H1 (cell line): ENCODE data around the gene MR1. TPM values are rescaled to one million over a fixed set of nuclear protein-coding genes. Genes with fewer than 3 reads are reported as not detected.

Experiments
- BRCA1 ChIP-seq: IDR thresholded peaks from 2 replicates; pipeline ENCODE4 v1.6.1; 2012; ENCODE audit warnings: low read depth, low read length, improper control_type of control experiment
- CBX5 ChIP-seq: fragments of 300-800, 300-1000 bp; sonication (generic); IDR thresholded peaks from 2 replicates; pipeline ENCODE4 v1.7.1; 2016; ENCODE audit warnings: antibody characterized with exemption, low read length, low read depth
- CHD2 ChIP-seq: IDR thresholded peaks from 2 replicates; pipeline ENCODE4 v1.6.1; 2012; ENCODE audit warnings: low read length, improper control_type of control experiment
- CREB1 ChIP-seq: IDR thresholded peaks from 2 replicates; pipeline ENCODE4 v1.6.1; 2012; ENCODE audit warnings: inconsistent platforms
- FOSL1 ChIP-seq: IDR thresholded peaks from 2 replicates; pipeline ENCODE4 v1.6.1; 2011; ENCODE audit warnings: mild to moderate bottlenecking, low read depth, low read length, moderate library complexity; ENCODE audit not compliant: insufficient read depth
- GTF2F1 ChIP-seq: IDR thresholded peaks from 2 replicates; pipeline ENCODE4 v1.6.1; 2012; ENCODE audit warnings: low read depth, low read length, improper control_type of control experiment, borderline replicate concordance
- KDM4A ChIP-seq: IDR thresholded peaks from one replicate; pipeline ENCODE4 v1.7.1; 2012; ENCODE audit warnings: low read depth, mild to moderate bottlenecking, moderate library complexity, low read length, inconsistent platforms; ENCODE audit not compliant: severe bottlenecking
- MAFK ChIP-seq: IDR thresholded peaks from 2 replicates; pipeline ENCODE4 v1.6.1; 2012; ENCODE audit warnings: low read depth, mild to moderate bottlenecking, improper control_type of control experiment, low read length
- NANOG ChIP-seq: IDR thresholded peaks from 2 replicates; pipeline ENCODE4 v1.6.1; 2011; ENCODE audit warnings: low read length, low read depth, mild to moderate bottlenecking, inconsistent platforms; ENCODE audit not compliant: insufficient read depth, poor library complexity, severe bottlenecking
- POLR2A ChIP-seq, 2 experiments: IDR thresholded peaks; 1 replicate in 1 of 2; 2 replicates in 1 of 2; pipeline ENCODE4 v1.6.1; 2011; ENCODE audit warnings: low read depth in 2 of 2, low read length in 2 of 2, mild to moderate bottlenecking in 2 of 2; ENCODE audit errors: control extremely low read depth in 1 of 2
- POLR2AphosphoS5 ChIP-seq: IDR thresholded peaks from 2 replicates; pipeline ENCODE4 v1.6.1; 2011; ENCODE audit warnings: low read depth, low read length
- RBBP5 ChIP-seq: IDR thresholded peaks from 2 replicates; pipeline ENCODE4 v1.7.1; 2012; ENCODE audit warnings: low read depth, mild to moderate bottlenecking, inconsistent platforms, low read length, moderate library complexity, borderline replicate concordance
- SP1 ChIP-seq: IDR thresholded peaks from 2 replicates; pipeline ENCODE4 v1.6.1; 2011; ENCODE audit warnings: low read depth, low read length
- SP2 ChIP-seq: IDR thresholded peaks from 2 replicates; pipeline ENCODE4 v1.6.1; 2012; ENCODE audit warnings: mild to moderate bottlenecking, low read length, inconsistent platforms
- TAF1 ChIP-seq: IDR thresholded peaks from 2 replicates; pipeline ENCODE4 v1.6.1; 2011; ENCODE audit warnings: mild to moderate bottlenecking, low read depth, low read length
- TAF7 ChIP-seq: optimal IDR thresholded peaks from 2 replicates; pipeline ENCODE3; 2011; ENCODE audit warnings: low read depth, mild to moderate bottlenecking, inconsistent platforms, low read length, moderate library complexity, borderline replicate concordance
- TBP ChIP-seq: IDR thresholded peaks from 2 replicates; pipeline ENCODE4 v1.6.1; 2011; ENCODE audit warnings: low read depth, low read length, improper control_type of control experiment
- YY1 ChIP-seq: IDR thresholded peaks from 2 replicates; pipeline ENCODE4 v1.6.1; 2011; ENCODE audit warnings: low read depth, mild to moderate bottlenecking, low read length
- polyA plus RNA-seq, 7 experiments: library from polyadenylated mRNA; depleted of rRNA in 3 of 7; stranded (reverse) in 5 of 7; unstranded in 2 of 7; fragments of >200 nt in 5 of 7; fragments of 200-250 nt in 2 of 7; gene quantifications; 1 replicate in 5 of 7; 2 replicates in 1 of 7; 4 replicates in 1 of 7; pipeline versions ENCODE4 v1.2.1 to v1.2.3, GENCODE V29; 2011 to 2013; ENCODE audit warnings: missing spikeins in 2 of 7, mixed read lengths in 2 of 7
- total RNA-seq: library from RNA; stranded (reverse); fragmentation: NEBNext Ultra II Directional; extraction: Animal tissue kit (Norgen Biotek cat#: 25700); gene quantifications from 2 replicates; pipeline ENCODE4 v1.2.1, GENCODE V29; 2021
- TF ChIP-seq, protein P1 (sequence below): IDR thresholded peaks from 2 replicates; pipeline ENCODE4 v1.6.1; 2012; ENCODE audit warnings: low read length, inconsistent platforms
- TF ChIP-seq, protein P2 (sequence below): IDR thresholded peaks from 2 replicates; pipeline ENCODE4 v1.6.1; 2012; ENCODE audit warnings: inconsistent platforms
- TF ChIP-seq, protein P3 (sequence below): IDR thresholded peaks from 2 replicates; pipeline ENCODE4 v1.6.1; 2011; ENCODE audit warnings: low read length, improper control_type of control experiment

MR1 gene
- total and polyA plus RNA-seq, 2 of the 8 experiments (the other 6 are each of a cell fraction or from before 2014, with no cell fraction given): 0.09 TPM; not detected in 1

DNA sequence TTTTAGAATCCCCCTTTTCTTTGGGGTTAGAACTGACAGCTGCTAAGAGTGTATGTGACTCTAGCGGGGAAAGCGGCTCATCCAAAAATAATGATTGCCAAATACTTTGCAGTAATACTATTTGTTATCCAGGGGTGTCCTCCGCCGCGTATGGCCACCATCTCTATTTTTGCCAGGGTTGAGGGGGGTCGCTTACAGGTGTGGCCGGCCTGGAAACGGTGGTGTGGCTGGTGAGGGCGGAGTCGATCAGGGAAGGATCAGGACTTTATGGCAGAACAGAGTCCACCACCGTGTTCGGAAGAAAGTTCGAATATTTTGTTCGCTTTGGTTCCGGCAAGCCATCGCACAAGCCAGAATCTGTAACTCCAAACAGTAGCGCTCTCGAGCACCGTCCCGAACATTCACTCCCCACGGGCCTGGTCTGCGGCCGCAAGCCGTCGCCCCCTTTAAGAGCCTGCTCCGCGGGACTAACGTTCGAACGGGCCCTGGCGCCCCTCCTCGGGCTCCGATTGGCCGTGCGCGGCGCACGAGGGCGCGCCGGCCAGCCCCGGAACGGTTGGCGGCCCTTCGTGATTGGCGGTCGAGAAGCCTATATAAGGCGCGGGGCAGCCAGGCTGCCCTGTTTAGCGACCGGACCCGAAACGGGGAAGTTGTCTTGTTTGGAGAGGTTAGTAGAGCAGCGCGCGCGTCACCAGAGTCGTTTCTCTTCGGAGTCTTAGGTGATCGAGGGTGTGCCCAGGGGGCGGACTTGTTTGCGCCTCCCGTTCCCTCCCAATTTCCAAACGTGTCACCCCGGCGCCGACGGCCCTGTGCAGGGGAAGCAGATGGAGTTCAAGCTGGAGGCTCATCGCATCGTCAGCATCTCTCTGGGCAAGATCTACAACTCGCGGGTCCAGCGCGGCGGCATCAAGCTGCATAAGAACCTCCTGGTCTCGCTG is 54.6 kb downstream of the MR1 start, which contains the start of gene IER5 (continued):
- TF ChIP-seq TAF7 (peak; percentile 97), CREB1 (peak; percentile 36), CBX5 (no peak), POLR2AphosphoS5 (peak; percentile 97), SP2 (no peak), FOSL1 (no peak), SP1 (peak; percentile 74), GTF2F1 (peak; percentile 94), TAF1 (peak; percentile 98), CHD2 (no peak), NANOG (peak; percentile 47), RBBP5 (peak; percentile 14; the same call in 1 of the 2 replicates), TBP (peak; percentile 98), BRCA1 (no peak), POLR2A (IDR thresholded peaks at IDR 0.05; ENCODE audit: control extremely low read depth in 1 of 2, low read depth in 2 of 2, low read length in 2 of 2) (peak; percentile 99), MAFK (no peak), YY1 (0 out of 2 replicates have a peak, but pooled peaks have one; percentile 15), KDM4A (peak; percentile 52)
- TF ChIP-seq, protein P1, sequence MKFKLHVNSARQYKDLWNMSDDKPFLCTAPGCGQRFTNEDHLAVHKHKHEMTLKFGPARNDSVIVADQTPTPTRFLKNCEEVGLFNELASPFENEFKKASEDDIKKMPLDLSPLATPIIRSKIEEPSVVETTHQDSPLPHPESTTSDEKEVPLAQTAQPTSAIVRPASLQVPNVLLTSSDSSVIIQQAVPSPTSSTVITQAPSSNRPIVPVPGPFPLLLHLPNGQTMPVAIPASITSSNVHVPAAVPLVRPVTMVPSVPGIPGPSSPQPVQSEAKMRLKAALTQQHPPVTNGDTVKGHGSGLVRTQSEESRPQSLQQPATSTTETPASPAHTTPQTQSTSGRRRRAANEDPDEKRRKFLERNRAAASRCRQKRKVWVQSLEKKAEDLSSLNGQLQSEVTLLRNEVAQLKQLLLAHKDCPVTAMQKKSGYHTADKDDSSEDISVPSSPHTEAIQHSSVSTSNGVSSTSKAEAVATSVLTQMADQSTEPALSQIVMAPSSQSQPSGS: 0 out of 2 replicates have a peak, but pooled peaks have one; percentile 74
- TF ChIP-seq, protein P2, sequence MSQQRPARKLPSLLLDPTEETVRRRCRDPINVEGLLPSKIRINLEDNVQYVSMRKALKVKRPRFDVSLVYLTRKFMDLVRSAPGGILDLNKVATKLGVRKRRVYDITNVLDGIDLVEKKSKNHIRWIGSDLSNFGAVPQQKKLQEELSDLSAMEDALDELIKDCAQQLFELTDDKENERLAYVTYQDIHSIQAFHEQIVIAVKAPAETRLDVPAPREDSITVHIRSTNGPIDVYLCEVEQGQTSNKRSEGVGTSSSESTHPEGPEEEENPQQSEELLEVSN: peak; percentile 88
- TF ChIP-seq, protein P3, sequence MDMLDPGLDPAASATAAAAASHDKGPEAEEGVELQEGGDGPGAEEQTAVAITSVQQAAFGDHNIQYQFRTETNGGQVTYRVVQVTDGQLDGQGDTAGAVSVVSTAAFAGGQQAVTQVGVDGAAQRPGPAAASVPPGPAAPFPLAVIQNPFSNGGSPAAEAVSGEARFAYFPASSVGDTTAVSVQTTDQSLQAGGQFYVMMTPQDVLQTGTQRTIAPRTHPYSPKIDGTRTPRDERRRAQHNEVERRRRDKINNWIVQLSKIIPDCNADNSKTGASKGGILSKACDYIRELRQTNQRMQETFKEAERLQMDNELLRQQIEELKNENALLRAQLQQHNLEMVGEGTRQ: peak; percentile 77
